Stimulated activated CD8-positive, alpha-beta memory T cell treated with anti-CD3 and anti-CD28 coated beads, Interleukin-12 subunit alpha, Interleukin-12 subunit beta, amount 100 ng/mL, for 4 hours (primary cell): ENCODE measurements around the gene XRN2.
"Not testable (repeated sequence)": the region's sequence is repeated elsewhere in the genome, so short reads cannot be mapped to it uniquely, and the experiment has no call there.

Experiments
- DNase-seq: peaks from one replicate; pipeline ENCODE4 v3.0.0-alpha.2; 2020; ENCODE audit warnings: low read depth

XRN2 gene

DNA sequence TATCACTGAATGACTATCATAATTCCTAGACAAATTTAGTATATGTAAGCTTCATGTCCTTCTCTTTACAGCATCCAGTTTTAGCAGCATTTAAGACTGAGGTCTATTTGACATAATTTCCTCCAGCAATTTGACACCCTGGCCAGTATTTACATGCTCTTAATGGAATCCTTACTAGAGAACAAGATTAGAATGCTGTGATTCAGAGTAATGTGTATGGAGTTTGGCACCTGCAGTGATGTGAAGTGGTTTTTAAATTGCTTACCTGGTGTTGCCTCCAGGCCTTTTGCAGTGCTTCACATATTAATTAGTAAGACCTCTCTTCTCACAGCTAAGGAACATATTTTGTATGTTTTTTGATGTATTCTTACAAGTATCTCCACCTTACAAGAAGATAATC lies 84.4 kb downstream of the XRN2 start:
- no peak for DNase-seq

DNA sequence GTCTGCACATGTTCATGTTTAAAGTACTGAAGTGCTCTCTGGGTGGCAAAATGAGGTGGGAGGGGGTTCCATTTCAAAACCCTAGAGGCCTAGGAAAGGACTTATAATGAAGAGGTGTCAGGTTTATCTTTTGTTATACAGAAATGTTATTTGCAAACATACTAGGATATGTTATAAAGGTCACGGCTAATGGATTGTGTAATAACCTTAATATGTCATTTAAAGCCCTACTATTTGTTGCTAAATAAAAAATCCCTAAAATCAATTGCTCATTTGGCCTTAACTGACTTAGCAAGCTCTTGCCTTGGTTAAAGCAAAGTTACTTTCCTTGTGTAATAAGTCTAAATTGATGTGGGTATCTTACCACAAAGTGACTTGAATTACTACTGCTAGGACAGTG lies 85.4 kb downstream of the XRN2 start:
- no peak for DNase-seq

DNA sequence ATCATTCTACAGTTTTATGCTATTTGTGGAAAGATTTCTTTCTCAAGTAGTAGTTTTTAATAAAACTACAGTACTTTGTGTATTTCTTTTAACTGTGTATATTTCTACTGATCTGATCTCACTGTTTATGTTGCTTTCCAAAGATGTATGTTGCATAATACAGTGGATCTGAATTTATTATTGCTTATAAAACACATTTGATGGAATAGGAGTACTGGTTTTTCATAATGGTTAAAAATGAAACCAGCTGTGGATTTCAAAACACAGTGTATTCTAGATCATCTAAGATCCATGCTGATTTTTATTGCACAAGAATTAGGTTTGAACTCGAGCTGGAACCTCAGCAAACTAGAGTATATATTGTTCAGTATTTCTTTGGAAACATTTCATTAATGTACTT lies 86.2 kb downstream of the XRN2 start:
- DNase-seq, result no peak

DNA sequence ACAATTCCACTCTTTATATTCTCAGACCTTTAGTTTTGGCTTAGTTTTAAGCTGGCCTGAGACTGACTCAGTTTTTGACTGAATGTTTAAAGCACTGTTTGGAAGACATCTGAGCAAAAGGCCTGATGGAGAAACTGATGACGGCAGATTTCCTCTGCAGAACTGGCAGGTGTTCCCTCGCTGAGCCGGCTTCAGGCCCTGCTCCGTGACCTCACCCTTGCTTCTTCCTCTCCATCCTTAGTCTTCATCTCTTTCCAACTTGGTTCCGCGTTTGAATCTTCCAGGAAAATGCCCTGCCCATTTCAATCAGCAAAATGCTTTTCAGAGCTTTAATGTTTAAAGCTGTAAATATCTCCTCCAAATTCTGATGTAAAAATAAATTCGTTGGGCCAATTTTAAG lies 87.6 kb downstream of the XRN2 start:
- DNase-seq, result no peak

DNA sequence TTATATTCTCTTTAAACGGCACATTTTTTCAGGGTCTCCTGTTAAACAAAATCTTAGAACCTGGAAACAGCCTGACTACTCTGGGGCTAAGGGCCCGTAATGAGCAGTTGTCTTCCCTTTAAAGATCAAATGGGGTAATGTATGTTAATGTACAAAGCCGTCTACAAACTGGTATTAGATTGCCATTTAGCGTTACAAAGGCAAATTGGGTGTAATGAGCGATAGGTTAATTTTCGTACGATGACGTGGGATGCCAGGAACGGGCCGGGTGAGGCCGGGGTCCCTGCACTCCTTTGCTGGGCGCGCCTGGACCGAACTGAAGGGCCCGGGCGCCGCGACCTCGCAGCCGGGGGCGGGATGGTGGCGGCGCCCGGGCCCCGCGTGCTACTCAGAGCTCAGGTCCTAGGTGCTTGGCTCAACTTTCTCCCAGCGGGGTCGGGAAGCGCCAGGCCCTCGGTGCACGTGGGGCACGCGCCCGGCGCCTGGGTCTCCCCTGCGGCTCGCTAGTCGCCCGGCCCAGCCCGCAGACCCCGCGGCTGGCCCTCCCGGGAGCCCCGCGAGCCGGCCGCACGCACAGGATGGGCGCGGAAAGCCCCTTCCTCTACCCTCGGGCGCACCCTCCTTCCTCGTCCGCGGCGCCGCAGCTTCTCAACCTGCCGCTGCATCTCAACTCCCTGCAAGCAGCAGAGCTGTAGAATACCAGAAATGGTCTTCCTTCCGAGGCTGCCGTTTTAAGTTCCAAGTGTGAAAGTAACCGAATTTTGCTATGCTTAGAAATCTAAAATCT lies 88.2 kb downstream of the XRN2 start:
- DNase-seq, result no peak

DNA sequence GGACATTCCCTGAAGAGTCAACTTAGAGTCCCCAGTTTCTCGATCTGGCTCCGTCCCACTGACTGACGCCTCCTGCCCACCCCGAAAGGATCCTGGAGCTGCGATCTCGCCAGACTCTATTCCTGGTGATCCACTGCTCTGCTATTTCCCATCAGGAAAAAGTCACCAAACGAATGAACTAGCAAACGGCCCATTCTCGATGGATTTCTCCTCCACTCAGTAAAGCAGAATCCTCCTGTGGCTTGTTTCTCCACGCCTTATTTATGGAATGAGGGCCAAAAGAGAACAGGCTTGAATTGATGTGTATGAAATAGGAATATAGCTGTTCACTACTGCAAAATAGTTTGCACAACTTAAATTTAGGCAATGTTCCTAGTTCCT lies 88.8 kb downstream of the XRN2 start:
- no peak for DNase-seq

DNA sequence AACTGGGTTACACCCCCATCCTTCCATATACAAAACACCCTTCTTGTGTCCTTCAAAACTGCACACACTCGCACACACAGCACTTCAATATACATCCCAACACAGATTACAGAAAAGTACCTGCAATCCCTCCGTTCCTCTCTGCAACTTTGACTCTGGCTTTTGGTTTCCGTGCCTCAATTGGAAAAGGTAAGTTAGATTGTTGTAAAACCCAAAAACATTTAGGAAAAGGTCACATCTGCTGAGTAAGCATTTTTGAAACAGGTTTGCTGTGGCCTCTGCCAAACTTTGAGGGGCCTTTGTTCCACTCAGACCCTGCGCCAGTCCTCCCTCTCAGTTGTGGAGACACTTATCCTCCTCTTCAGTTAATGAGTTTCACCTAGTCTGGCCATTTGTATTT lies 90.0 kb downstream of the XRN2 start:
- no peak for DNase-seq

DNA sequence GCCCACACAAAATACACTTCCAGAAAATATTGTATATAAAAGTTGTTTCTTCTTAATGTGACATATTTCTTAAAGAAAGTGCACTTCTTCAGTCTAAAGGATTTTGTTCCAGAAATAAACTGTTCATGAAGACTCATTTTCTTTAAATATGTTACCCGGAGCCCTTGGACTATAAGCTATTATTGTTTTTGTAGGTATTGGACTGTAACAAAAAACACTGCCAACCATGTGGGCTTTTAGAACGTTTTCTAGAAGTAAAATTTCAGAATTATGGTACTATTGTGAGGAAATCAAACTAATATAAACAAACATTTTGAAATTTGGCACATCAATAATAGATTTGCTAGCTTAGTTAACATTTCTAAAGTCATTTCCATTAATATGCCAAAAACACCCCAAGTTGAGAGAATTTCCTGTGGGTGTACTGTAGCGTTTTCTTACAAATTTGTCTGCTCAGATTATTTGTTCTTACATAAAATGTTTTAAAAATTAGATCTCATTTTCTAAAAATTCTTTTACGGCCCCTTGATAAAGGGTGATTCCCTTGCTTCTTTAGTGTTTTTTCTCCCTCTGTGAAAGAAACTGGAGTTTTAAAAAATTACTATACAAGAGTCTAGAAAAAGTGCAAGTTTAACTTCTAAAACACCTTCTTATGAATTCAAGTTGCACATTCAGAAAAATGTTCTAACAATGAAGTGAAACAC lies 90.8 kb downstream of the XRN2 start:
- no peak for DNase-seq

DNA sequence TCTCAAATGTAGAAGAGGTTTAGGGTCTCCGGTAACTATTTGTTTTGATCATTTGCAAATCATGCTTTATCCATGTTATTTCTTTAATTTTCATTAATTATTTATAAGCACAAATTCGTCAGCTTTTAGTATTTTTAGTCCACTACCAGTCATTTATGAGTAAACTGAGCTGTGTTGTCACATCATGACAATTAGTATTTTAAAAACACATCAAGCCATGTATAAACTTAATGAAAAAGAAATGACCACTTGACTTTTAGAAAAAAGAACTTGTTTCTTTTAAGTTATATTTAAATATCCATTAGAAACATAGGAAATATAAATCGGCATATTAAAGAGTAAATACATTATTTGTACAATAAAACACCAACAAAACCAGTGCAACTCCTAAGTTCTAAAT lies 91.4 kb downstream of the XRN2 start:
- DNase-seq, result no peak

DNA sequence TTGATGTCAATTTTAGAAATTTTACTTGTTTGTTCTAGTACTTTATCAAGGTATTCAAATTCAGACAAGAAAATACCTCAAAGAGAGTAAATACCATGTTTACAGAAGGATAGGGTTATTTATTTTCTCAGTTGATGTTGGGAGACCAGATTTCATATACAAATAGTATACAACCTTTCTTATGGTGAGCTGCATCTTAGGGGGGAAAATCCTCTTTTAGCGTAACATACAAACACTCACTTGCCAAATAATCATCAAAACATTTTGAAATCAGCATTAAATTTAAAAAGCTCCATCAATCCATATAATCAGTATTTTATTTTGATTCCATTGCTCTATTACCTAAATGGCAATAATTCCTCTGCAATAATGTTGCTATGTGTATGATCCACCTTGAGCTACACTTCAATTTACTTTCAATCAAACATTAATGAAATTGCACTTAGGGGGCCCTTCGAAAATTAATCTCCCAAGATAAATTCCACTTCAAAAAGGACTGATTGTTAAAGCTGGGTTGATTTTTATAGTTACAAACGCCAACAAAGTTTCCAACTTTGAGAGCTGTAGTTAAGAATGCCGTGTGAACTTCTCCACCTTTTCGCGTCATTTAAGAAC lies 92.0 kb downstream of the XRN2 start:
- no peak for DNase-seq

DNA sequence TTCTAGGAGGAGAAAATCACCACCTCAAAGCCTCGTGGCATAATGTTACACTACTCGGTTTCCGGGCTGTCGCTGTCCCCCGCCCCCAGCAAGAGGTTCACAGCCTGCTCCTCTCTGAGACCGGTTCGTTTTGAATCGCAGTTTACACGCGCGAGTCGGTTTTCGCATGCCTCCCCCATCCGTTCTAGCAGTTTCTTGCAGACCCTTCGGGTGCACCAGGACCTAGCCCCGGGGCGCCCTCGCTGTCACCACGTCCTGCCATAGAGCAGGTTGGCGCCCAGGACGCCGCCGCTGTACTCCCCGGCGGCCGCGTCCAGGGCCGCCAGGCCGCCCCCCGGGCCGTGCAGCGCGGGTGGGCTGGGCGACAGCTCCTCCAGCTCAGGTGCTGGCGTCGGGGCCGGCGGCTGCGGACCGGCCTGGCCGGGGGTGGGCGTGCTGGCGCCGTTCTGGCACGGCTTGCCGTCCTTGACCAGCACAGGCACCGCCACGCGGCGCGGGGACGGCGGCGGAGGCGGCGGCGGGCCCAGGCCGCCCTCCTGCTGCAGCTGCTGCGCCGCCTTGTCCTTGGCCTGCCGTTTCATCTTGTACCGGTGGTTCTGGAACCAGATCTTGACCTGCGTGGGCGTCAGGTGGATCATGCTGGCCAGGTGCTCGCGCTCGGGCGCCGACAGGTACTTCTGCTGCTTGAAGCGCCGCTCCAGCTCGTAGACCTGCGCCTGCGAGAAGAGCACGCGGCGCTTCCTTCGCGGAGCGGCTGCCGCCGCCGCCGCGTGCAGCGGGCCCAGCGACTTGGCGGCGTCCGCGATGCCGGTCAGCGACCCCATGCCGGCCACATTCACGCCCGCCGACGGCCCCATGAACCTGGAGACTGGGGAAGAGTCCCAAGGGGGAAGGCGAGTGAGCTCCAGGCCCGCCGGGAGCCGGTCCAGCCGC lies 92.8 kb downstream of the XRN2 start:
- peak; percentile 17 for DNase-seq

DNA sequence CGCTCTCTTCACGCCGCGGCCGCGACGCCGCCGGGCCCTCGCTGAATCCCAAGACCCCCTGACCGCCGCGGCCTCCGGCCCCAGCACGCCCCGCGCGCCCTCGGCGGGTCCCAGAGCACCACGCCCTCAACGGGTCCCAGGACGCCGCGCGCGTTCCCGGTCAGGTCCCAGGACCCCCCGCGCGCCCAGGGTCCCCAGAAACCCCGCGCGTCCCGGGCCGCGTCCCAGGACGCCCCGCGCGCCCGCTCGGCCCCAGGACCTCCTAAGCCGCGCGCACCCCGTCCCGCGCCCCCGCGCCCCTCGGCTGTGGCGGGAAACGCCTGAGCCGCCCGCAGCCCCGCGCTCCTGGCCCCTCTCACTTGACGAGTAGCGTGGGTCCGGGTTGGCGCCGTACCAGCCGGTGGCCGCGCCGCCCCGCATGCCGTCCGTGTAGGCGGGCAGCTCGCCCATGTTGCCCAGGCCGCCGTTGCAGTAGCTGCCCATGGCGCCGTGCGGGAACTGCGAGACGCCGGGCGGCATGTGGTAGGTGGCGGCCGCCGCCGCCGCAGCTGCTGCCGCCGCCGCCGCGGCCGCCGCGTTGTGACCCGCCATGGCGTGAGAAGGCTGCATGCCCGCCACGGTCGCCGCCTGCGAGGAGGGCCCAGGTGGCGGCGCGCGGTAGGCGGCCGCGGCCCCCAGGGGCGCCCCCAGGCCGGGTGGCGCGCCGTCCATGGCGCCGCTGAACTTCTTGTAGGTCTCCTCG lies 93.6 kb downstream of the XRN2 start:
- no peak for DNase-seq

DNA sequence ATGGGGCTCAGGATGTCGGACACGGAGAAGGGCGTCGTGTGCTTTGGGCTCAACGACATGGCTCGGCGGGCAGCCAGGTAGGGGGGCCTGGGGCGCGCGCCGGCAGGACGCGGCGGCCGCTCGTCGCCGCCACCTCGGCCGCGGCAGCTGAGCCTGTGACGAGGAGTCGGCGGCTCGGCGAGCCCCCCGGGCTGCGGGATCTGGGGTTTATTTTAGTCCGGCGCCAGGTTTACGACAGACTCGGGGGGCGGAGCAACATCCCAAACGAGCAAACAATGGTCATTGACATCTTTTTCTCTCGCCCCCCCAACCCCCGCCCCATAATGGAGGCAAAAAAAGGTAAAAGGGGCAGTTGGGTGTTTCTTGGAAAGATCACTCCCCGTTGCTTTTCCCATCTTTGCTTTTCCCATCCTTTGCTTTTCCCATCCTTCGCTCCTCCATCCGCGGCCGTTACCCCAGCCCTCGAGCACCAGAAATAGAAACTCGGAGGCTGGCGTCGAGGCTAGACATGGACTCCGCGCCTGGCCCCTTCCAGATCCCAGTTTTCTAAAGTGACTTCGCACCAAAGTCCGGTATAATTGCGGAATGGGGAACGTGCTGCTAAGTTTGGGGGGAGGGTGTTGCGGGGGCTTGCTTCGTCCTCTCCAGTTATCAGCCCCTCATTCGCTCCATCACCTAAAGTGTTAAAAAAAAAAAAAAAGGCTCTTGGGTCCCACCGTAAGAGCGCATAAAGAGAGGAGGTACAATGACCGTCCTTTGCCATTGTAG lies 94.4 kb downstream of the XRN2 start, which contains the start of gene NKX2-4:
Gene NKX2-4, minus strand, starts transcription at position 186 of the 768 bp plus-strand sequence. Its CDS starts 127 bp downstream, at position 59.
- DNase-seq, result no peak

DNA sequence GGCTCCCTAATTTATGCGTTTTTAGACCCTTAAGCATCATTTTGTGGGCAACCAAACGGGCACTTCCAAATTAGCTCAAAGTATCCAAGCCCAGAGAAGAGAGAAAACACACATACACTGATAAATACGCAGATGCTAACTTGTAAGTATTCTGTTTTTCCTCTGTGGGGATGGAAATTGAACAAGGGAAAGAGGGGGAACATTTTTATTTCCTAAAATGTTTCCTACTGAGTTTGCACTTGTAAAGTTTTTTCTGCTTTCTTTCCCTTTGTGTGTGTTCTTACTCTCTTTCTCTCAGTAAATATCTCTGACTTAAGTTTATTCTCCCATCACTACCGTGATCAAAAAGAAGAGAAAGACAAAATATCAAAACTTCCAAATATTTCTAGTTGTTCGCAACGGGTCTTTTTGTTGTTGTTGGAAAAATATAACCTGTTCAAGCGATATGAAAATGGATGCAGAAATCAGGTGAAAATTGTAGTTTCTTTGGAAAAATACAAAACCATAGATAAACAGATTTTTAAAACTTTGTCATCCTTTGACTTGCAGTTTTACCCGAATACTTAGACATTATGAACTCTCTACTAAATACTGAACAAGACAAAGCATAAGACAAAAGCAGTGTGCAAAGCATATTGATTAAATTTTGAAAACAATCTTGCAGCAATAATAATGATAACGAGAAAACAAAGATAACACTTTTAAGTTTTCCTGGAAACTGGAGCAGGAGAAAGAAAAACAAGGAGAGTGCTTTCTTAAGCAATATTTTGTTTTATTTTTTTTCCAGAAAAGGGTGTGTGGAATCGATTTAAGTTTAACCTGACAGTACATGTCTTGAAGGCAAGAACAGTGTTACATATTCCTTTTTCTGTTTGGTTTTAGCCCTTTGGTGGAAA lies 95.2 kb downstream of the XRN2 start:
- DNase-seq, result no peak

DNA sequence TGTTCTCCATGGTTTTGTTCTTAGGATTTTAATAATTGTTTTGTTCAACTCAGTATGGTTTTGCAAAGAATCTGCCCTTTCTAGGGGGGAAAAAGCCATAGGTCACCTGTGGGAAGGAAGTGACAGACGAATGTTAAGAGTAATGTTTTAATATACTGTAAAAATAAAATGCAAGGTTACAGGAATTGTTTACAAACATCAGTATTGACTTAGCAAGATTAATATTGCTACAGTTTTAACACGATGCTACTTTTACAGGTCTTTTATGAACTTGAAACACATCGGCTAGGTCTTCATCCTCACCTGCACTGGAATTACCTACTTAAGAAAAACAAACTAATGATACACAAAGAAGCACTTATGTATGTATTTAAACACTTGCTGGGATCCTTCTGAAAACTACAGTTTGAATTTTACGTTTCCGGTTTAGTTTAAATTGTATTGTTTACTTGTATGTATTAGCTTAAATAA lies 95.9 kb downstream of the XRN2 start:
- no peak for DNase-seq

DNA sequence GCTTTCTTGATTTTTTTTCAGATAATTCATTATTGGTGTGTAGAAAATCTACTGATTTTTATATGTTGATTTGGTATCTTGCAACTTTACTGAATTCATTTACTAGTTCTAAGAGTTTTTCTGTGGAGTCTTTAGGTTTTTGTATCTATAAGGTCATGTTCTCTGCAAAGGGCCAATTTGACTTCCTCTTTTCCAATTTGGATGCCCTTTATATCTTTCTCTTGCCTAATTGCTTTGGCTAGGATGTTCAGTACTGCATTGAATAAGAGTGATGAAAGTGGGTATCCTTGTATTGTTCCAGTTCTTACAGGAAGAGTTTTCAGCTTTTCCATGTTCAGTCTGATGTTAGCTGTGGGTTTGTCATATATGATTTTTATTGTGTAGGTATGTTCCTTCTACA lies 108.6 kb downstream of the XRN2 start:
- no peak for DNase-seq

DNA sequence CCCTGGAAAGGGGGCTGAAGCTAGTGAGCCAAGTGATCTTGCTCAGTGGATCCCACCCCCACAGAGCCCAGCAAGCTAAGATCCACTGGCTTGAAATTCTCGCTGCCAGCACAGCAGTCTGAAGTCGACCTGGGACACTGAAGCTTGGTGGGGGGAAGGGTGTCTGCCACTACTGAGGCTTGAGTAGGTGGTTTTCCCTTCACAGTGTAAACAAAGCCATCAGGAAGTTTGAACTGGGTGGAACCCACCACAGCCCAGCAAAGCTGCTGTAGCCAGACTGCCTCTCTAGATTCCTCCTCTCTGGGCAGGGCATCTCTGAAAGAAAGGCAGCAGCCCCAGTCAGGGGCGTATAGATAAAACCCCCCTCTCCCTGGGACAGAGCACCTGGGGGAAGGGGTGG lies 110.9 kb downstream of the XRN2 start:
- DNase-seq, result not testable (repeated sequence)

DNA sequence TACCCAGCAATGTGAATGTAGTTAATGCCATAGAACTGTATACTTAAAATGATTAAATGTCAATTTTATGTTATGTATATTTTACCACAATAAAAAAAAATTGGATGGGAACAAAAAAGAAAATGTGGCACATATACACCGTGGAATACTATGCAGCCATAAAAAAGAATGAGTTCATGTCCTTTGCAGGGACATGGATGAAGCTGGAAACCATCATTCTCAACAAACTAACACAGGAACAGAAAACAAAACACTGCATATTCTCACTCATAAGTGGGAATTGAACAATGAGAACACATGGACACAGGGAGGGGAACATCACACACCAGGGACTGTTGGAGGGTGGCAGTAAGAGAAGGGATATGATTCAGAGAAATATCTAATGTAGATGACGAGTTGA lies 116.0 kb downstream of the XRN2 start:
- DNase-seq, result not testable (repeated sequence)

DNA sequence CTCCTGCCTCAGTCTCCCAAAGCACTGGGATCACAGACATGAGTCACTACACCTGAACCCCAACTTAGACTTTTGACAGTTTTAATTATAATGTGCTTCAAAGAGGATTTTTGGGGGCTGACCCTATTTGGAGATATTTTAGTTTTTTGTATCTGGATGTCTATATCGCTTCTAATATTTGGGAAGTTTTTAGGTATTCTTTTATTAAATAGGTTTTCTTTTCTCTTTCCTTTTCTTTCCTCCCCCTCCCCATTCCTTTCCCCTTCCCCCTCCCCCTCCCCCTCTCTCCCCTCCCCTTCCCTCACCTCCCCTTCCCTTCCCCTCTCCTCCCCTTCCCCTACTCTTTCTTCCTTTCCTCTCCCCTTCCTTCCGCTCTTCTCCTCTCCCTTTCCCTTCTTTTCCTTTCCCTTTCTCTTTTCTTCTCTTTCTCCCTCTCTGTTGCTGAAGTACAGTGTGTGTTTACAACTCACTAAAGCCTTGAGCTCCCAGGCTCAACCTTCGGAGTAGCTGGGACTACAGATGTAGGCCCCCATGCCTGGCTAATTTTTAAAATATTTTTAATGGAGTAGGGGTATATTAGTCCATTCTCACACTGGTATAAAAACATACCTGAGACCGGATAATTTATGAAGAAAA lies 118.6 kb downstream of the XRN2 start:
- no peak for DNase-seq
